C4-2B (cell line): Measurements from ENCODE around the gene IKZF2.

Source experiments
- ZFX ChIP-seq: fragments of 450-650 bp; IDR thresholded peaks from 2 replicates; pipeline ENCODE4 v1.6.1; 2017
- TF ChIP-seq, protein P1 (sequence below): fragments of 450-650 bp; conservative IDR thresholded peaks from 2 replicates; pipeline ENCODE4 v1.5.1; 2017; ENCODE audit warnings: mild to moderate bottlenecking

GRCh38 chr2:213002383-213002782, 149.0 kb downstream of the IKZF2 start:
- TF ChIP-seq, protein P1, sequence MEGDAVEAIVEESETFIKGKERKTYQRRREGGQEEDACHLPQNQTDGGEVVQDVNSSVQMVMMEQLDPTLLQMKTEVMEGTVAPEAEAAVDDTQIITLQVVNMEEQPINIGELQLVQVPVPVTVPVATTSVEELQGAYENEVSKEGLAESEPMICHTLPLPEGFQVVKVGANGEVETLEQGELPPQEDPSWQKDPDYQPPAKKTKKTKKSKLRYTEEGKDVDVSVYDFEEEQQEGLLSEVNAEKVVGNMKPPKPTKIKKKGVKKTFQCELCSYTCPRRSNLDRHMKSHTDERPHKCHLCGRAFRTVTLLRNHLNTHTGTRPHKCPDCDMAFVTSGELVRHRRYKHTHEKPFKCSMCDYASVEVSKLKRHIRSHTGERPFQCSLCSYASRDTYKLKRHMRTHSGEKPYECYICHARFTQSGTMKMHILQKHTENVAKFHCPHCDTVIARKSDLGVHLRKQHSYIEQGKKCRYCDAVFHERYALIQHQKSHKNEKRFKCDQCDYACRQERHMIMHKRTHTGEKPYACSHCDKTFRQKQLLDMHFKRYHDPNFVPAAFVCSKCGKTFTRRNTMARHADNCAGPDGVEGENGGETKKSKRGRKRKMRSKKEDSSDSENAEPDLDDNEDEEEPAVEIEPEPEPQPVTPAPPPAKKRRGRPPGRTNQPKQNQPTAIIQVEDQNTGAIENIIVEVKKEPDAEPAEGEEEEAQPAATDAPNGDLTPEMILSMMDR, result no peak
- TF ChIP-seq ZFX, result no peak
